Measurements from ENCODE around the gene ATRN.

The ATRN gene

GRCh38 chr20:3660262-3661059 lies 189.6 kb downstream of the ATRN start:
- DNase-seq, result no peak

DNA sequence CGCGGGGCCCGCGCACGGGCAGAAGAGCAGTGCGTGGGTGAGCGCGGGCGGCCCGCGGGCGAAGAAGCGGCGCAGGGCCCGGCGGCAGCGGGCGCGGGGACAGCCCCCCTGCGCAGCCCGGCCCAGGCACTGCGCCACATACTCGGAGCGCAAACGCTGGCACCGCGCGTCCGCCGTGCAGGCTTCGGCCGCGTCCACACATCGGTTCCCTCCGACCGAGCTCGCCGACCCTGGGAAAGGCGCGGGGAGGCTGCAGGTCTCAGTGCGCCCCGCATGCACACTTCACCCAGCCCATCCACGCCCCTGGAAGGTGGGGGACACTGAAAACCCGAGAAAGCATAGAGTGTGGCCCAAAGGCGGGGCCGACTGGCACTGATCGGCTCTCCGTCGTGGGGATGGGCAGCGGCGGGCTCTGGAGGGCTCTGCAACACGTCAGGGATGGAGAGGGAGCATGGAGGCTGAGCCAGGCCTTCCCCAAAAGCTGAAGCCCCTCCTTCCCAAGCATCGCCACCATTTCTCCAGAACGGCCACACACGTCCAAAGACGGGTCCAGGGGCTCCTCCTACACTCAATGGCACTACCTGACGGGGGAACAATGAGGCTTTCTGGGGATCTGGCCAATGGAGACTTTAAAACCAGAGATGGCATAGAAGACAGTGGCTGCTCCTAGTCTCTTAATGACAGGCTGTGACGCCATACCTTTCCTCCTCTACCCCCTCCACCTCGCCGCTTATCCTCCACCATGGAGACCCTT lies 190.4 kb downstream of the ATRN start:
- no peak for DNase-seq

- no peak for DNase-seq
Measured at GRCh38 chr20:3661814-3662665, 191.2 kb downstream of the ATRN start.

DNA sequence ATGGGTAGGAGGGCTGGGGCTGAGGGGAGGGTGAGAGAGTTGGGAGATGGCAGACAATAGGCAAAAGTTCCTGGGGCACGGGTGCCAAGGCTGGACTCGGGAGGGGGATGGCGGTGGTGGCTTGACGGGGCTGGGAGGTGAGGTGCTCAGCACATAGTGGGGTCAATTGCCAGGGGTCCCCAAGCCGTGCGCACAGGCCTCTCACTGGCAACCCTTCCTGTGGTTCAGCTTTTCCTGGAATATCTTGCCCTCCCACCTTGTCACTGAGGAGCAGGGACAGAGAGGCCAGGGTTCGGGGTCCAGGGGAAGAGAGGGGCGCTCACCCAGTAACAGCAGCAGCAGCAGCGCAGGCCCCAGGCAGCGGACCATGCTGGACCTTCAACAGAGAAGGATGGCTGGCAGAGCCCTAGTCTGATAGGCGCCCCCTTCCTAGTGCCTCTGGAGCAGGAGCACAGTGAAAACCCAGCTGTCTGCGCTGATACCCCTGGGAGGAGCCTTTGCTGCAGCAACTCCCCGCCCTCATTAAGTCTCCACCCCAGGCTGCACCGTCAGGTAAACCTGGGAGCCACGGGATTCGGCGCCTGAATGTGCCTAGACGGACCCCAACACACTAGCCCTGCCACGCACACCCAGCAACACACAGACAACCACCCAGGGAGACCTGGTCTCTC lies 192.3 kb downstream of the ATRN start, which contains the start of gene GFRA4:
Gene GFRA4, minus strand, starts transcription at position 369 of the 671 bp plus-strand sequence. Its CDS starts 0 bp downstream, at position 369.
- no peak for DNase-seq

GRCh38 chr20:3663858-3664257 lies 193.0 kb downstream of the ATRN start:
- no peak for DNase-seq

GRCh38 chr20:3667434-3668037 lies 196.7 kb downstream of the ATRN start:
- no peak for DNase-seq

- no peak for DNase-seq
Measured at GRCh38 chr20:3669710-3670367, 199.0 kb downstream of the ATRN start.

- no peak for DNase-seq
Measured at GRCh38 chr20:3670511-3670910, 199.7 kb downstream of the ATRN start.

GRCh38 chr20:3670945-3671344 lies 200.1 kb downstream of the ATRN start:
- DNase-seq, result no peak

DNA sequence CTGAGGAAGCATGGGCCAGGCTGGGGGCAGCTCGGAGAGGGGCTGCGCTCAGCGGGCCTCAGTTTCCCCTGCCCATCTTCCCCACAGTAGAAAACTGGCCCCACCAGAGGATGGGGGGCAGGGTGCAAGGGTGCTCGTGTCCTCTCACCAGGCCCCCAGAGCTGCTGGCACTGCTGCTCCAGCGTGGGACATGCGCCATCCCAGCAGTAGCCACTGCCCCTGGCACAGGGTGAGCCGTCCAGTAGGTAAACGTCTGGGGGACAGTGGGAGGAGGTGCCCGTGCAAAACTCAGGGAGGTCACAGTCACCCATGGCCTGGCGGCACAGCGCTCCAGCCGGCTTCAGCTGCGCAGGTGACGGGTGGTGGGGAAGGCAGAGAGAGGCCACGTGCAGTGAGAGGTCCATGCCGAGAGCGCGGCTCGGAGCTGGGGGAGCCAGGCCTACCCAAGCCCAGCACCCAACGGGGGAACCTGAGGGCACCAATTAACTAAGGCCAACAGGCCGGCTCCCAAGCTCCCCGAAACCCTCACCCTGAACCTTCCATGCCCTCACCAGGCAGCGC lies 201.2 kb downstream of the ATRN start:
- no peak for DNase-seq

DNA sequence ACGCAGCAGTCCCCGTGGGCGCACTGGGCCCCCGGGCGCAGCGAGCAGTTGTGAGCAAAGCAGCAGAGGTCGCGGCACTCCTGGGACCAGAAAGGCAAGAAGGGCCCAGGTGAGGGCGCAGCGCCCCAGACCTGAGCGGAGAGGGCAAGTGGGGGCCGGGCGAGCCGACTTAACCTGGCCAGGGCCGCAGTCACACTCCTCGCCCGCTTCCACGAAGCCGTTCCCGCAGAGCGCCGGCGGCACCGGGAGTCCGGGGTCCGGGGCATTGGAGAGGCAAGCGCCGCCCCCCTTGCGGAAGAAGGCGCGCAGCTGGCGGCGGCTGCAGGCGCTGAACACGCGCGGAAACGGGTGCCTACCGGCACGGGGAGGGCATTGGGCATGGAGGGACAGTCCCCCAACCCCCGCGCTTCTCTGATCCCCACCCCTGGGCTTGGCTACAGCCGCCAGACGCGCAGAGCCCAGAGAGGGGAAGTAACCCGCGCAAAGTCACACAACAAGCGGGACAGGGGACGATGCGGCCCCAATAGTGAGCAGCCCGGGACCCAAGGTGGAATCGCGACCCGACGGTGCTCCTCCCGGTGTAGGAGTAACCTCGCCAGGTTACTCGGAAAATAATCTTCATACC lies 201.8 kb downstream of the ATRN start:
- DNase-seq, result no peak

DNA sequence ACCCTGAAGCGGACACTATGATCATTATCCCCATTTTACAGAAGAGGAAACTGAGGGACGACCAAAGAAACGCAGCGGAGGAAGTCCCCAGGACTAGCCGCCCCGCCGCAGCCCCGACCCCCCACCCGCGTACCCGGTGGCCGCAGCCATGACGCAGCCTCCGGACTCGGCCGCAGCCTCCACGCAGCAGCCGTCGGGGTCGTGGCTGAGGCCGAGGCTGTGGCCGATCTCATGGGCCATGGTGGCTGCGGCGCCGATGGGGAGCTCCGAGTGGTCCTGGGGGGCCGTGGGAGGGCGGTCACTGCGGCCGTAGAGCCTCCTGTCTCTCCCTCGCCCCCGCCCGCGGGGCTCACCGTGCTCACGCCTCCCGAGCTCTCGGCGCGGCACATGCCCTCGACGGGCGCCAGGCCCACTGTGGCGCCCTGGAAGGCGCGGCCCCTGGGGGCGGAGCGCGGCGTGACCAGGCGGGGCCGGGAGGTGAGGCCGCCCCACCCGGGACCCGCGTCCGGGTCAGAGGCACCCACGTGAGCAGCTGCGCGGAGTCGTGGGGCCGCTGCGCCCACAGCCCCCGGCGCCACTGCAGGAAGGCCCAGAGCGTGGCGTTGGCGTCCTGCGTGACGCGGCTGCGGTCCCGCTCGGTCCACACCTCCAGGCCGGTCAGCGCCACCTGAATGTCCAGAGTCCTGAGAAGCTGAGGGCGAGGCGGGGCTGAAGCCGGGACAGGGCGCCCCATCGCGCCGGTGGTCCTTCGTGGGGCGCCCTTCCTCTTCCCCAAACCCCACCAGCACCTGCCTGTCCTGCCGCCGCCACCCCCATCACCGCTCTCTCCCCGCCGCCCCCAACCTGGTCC lies 202.6 kb downstream of the ATRN start:
- DNase-seq, result no peak

DNA sequence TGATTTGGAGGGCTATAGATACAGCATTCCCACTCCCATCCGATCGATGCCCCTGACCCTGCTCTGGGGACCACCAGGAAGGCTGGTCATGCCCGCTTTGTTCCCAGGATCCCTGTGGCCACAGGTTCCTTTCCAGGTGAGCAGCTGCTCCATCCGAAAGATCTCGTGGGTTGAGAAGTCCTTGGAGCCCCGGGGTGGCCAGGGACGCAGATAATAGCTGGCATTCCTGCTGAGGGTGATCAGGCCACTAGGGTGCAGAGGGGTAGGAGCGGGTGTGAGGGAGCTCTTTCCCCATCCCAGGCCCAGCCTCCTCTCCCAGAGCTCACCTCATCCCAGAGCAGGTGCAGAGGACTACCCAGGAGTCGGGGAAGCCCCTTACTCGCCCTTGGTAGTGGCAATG lies 203.6 kb downstream of the ATRN start:
- DNase-seq, result no peak

- no peak for DNase-seq
Measured at GRCh38 chr20:3674995-3675900, 204.4 kb downstream of the ATRN start.

GRCh38 chr20:3677733-3678132 lies 206.9 kb downstream of the ATRN start:
- no peak for DNase-seq

DNA sequence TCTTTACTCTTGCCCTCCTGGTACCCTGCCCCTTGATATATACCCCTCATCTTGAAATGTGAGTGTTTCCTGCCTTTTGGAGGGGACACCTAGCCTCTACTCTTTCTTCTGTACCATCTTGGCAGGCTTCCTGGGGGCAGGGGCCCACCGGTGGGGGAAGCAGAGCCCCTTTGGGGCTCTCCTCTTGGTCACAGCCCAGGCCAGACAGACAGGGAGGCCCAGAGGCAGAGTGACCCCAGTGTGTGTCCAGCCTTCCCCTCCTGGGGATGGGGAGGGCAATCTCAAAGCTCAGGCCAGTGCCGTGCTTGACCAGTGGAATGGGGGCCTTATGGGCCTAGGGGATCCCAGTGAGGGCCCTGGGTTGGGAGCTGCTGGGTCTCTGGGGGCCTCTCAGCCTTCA lies 207.4 kb downstream of the ATRN start:
- DNase-seq, result no peak

GRCh38 chr20:3678856-3679720 lies 208.3 kb downstream of the ATRN start:
- DNase-seq, result no peak

All from NCI-H774 (cell line).